Mesenchymal stem cell (in vitro differentiated cells and primary cell): ENCODE results near the gene BTC.

Experiments
- DNase-seq: peaks from one replicate; pipeline ENCODE4 v3.0.0-alpha.2; 2013
- H2AFZ ChIP-seq: one replicate; pipeline ENCODE4 v1.6.1; 2013; ENCODE audit warnings: low read depth, mild to moderate bottlenecking, control low read depth, inconsistent platforms, low read length, moderate library complexity
- H2AK5ac ChIP-seq: 2 replicates; pipeline ENCODE4 v1.6.1; 2013; ENCODE audit warnings: low read length, moderate library complexity, mild to moderate bottlenecking, inconsistent platforms; ENCODE audit not compliant: severe bottlenecking
- H2BK120ac ChIP-seq: one replicate; pipeline ENCODE4 v1.6.1; 2013; ENCODE audit warnings: low read depth, mild to moderate bottlenecking, inconsistent platforms, low read length, moderate library complexity
- H2BK12ac ChIP-seq, 2 experiments: one replicate each; pipeline ENCODE4 v1.6.1; 2013; ENCODE audit warnings: inconsistent platforms in 2 of 2, low read length in 2 of 2, mild to moderate bottlenecking in 2 of 2, moderate library complexity in 2 of 2, control low read depth in 1 of 2
- H2BK15ac ChIP-seq: one replicate; pipeline ENCODE4 v1.6.1; 2013; ENCODE audit warnings: mild to moderate bottlenecking, low read depth, inconsistent platforms; ENCODE audit not compliant: poor library complexity, severe bottlenecking
- H2BK5ac ChIP-seq: 2 replicates; pipeline ENCODE4 v1.6.1; 2013; ENCODE audit warnings: low read depth, mild to moderate bottlenecking, low read length, control low read depth, inconsistent platforms; ENCODE audit not compliant: poor library complexity, severe bottlenecking
- H3K14ac ChIP-seq, 2 experiments: one replicate each; pipeline ENCODE4 v1.6.1; 2013; ENCODE audit warnings: inconsistent platforms in 2 of 2, low read length in 2 of 2, control low read depth in 1 of 2, mild to moderate bottlenecking in 1 of 2, moderate library complexity in 1 of 2
- H3K18ac ChIP-seq, 2 experiments: one replicate each; pipeline ENCODE4 v1.6.1; 2013; ENCODE audit warnings: inconsistent platforms in 2 of 2, low read length in 2 of 2, control low read depth in 1 of 2, low read depth in 1 of 2, mild to moderate bottlenecking in 1 of 2
- H3K23ac ChIP-seq, 2 experiments: one replicate each; pipeline ENCODE4 v1.6.1; 2013; ENCODE audit warnings: inconsistent platforms in 2 of 2, low read length in 2 of 2, mild to moderate bottlenecking in 2 of 2, moderate library complexity in 2 of 2, control low read depth in 1 of 2
- H3K27ac ChIP-seq: 2 replicates; pipeline ENCODE4 v1.5.1; 2013; ENCODE audit warnings: mild to moderate bottlenecking, moderate library complexity, low read length, control low read depth, inconsistent platforms; ENCODE audit not compliant: poor library complexity, severe bottlenecking
- H3K27me3 ChIP-seq, 2 experiments: 2 replicates each; pipeline versions ENCODE4 v1.6.1 to v1.7.0; 2013; ENCODE audit warnings: low read length in 2 of 2, mild to moderate bottlenecking in 2 of 2, moderate library complexity in 2 of 2, control low read depth in 1 of 2, inconsistent platforms in 1 of 2; ENCODE audit not compliant: control insufficient read depth in 1 of 2, insufficient read depth in 1 of 2
- H3K36me3 ChIP-seq, 2 experiments: 2 replicates each; pipeline versions ENCODE4 v1.6.1 to v1.7.0; 2013; ENCODE audit warnings: low read length in 2 of 2, control low read depth in 1 of 2, inconsistent platforms in 1 of 2, low read depth in 1 of 2, mild to moderate bottlenecking in 1 of 2; ENCODE audit not compliant: insufficient read depth in 2 of 2, control insufficient read depth in 1 of 2
- H3K4ac ChIP-seq, 2 experiments: one replicate each; pipeline ENCODE4 v1.6.1; 2013; ENCODE audit warnings: inconsistent platforms in 2 of 2, low read length in 2 of 2, mild to moderate bottlenecking in 2 of 2, moderate library complexity in 2 of 2, control low read depth in 1 of 2, low read depth in 1 of 2
- H3K4me1 ChIP-seq: 2 replicates; pipeline ENCODE4 v1.6.1; 2013; ENCODE audit warnings: low read depth, low read length, control low read depth; ENCODE audit not compliant: control insufficient read depth, insufficient read depth
- H3K4me2 ChIP-seq: 2 replicates; pipeline ENCODE4 v1.6.1; 2013; ENCODE audit warnings: low read length, mild to moderate bottlenecking, inconsistent platforms; ENCODE audit not compliant: poor library complexity, severe bottlenecking
- H3K4me3 ChIP-seq, 2 experiments: 2 replicates each; pipeline versions ENCODE4 v1.5.1 to v1.7.0; 2013; ENCODE audit warnings: low read length in 2 of 2, mild to moderate bottlenecking in 2 of 2, control low read depth in 1 of 2, low read depth in 1 of 2; ENCODE audit not compliant: insufficient read depth in 1 of 2
- H3K79me1 ChIP-seq: replicated peaks from 2 replicates; pipeline ENCODE4 v1.6.1; 2013; ENCODE audit warnings: mild to moderate bottlenecking, control low read depth, low read length, inconsistent platforms; ENCODE audit not compliant: poor library complexity, severe bottlenecking
- H3K9ac ChIP-seq: 2 replicates; pipeline ENCODE4 v1.7.0; 2013; ENCODE audit warnings: mild to moderate bottlenecking, low read length, moderate library complexity
- H3K9me3 ChIP-seq: 2 replicates; pipeline ENCODE4 v1.7.0; 2013; ENCODE audit warnings: mild to moderate bottlenecking, low read length; ENCODE audit not compliant: control insufficient read depth
- H4K8ac ChIP-seq: one replicate; pipeline ENCODE4 v1.6.1; 2013; ENCODE audit warnings: inconsistent platforms, mild to moderate bottlenecking, low read length, moderate library complexity
- H4K91ac ChIP-seq: one replicate; pipeline ENCODE4 v1.6.1; 2013; ENCODE audit warnings: mild to moderate bottlenecking, low read length, inconsistent platforms
- WGBS: methylation state at CpG from one replicate; pipeline ENCODE4 v1.1.7; 2013; ENCODE audit warnings: mixed read lengths; 5-methylcytosine and 5-hydroxymethylcytosine counted together

BTC gene

GRCh38 chr4:74754218-74754617 lies 40.1 kb downstream of the BTC start:
- no peak overlapping the region for H3K4ac ChIP-seq
- H2BK15ac ChIP-seq = no peak overlapping the region
- no peak overlapping the region for H3K18ac ChIP-seq
- peaks cover 0 to 6% of the 10 kb centered on the region in 2 experiments for H3K27me3 ChIP-seq
- H3K14ac ChIP-seq = no peak overlapping the region
- no peak overlapping the region for H2AFZ ChIP-seq
- H2BK12ac ChIP-seq = no peak overlapping the region
- no peak overlapping the region for H4K91ac ChIP-seq
- H3K27ac ChIP-seq = no peak overlapping the region
- no peaks in the 10 kb centered on the region for H3K4me1 ChIP-seq
- H2AK5ac ChIP-seq = no peak overlapping the region
- no peak overlapping the region for H3K4me3 ChIP-seq
- H3K23ac ChIP-seq = no peak overlapping the region
- no peak overlapping the region for H2BK5ac ChIP-seq
- H3K36me3 ChIP-seq = no peaks in the 10 kb centered on the region
- H3K4me2 ChIP-seq = no peak overlapping the region
- H2BK120ac ChIP-seq = no peak overlapping the region
- H3K9me3 ChIP-seq = no peaks in the 10 kb centered on the region
- DNase-seq = no peak
- no peak overlapping the region for H3K9ac ChIP-seq
- no peak overlapping the region for H4K8ac ChIP-seq
- H3K79me1 ChIP-seq = no peaks in the 10 kb centered on the region

- Histone ChIP-seq H3K4me1 (no peaks in the 10 kb centered on the region), H2AFZ (no peak overlapping the region), H3K18ac (no peak overlapping the region), H2AK5ac (no peak overlapping the region), H3K4me3 (no peak overlapping the region), H4K91ac (no peak overlapping the region), H3K14ac (no peak overlapping the region), H3K4ac (no peak overlapping the region), H3K9ac (no peak overlapping the region), H2BK5ac (no peak overlapping the region), H3K36me3 (no peaks in the 10 kb centered on the region), H3K9me3 (no peaks in the 10 kb centered on the region), H2BK12ac (no peak overlapping the region), H3K4me2 (no peak overlapping the region), H3K79me1 (no peaks in the 10 kb centered on the region), H2BK120ac (no peak overlapping the region), H4K8ac (no peak overlapping the region), H3K23ac (no peak overlapping the region), H3K27me3 (peaks cover 0 to 5% of the 10 kb centered on the region in 2 experiments), H3K27ac (no peak overlapping the region), H2BK15ac (no peak overlapping the region)
- DNase-seq = no peak
Observed at GRCh38 chr4:74752798-74753197, 41.5 kb downstream of the BTC start.

GRCh38 chr4:74751856-74752255 lies 42.5 kb downstream of the BTC start:
- no peaks in the 10 kb centered on the region for H3K4me1 ChIP-seq
- DNase-seq = no peak
- no peaks in the 10 kb centered on the region for H3K79me1 ChIP-seq
- H2BK12ac ChIP-seq = no peak overlapping the region
- no peak overlapping the region for H3K27ac ChIP-seq
- H3K14ac ChIP-seq = no peak overlapping the region
- H4K91ac ChIP-seq = no peak overlapping the region
- H3K4ac ChIP-seq = no peak overlapping the region
- no peak overlapping the region for H4K8ac ChIP-seq
- H3K18ac ChIP-seq = no peak overlapping the region
- no peak overlapping the region for H2BK120ac ChIP-seq
- no peaks in the 10 kb centered on the region for H3K36me3 ChIP-seq
- H2AFZ ChIP-seq = no peak overlapping the region
- no peak overlapping the region for H3K23ac ChIP-seq
- H2AK5ac ChIP-seq = no peak overlapping the region
- H3K9ac ChIP-seq = no peak overlapping the region
- H3K4me2 ChIP-seq = no peak overlapping the region
- no peak overlapping the region for H3K4me3 ChIP-seq
- H3K9me3 ChIP-seq = no peaks in the 10 kb centered on the region
- H2BK15ac ChIP-seq = no peak overlapping the region
- H3K27me3 ChIP-seq = no peaks in the 10 kb centered on the region
- no peak overlapping the region for H2BK5ac ChIP-seq
- WGBS = 81% methylated on average over 1 of the region's 1 CpG

GRCh38 chr4:74751247-74751646 lies 43.1 kb downstream of the BTC start:
- no peak overlapping the region for H3K14ac ChIP-seq
- no peak overlapping the region for H3K4me3 ChIP-seq
- no peaks in the 10 kb centered on the region for H3K79me1 ChIP-seq
- H2BK15ac ChIP-seq = no peak overlapping the region
- no peak overlapping the region for H3K18ac ChIP-seq
- no peaks in the 10 kb centered on the region for H3K9me3 ChIP-seq
- no peak overlapping the region for H3K4me2 ChIP-seq
- H2AK5ac ChIP-seq = no peak overlapping the region
- no peak overlapping the region for H4K91ac ChIP-seq
- H2BK12ac ChIP-seq = no peak overlapping the region
- no peaks in the 10 kb centered on the region for H3K36me3 ChIP-seq
- no peak overlapping the region for H3K27ac ChIP-seq
- H2BK5ac ChIP-seq = no peak overlapping the region
- no peak overlapping the region for H3K9ac ChIP-seq
- H2AFZ ChIP-seq = no peak overlapping the region
- WGBS = 80% methylated on average over 5 of the region's 5 CpGs
- no peak overlapping the region for H3K4ac ChIP-seq
- H3K23ac ChIP-seq = no peak overlapping the region
- no peak overlapping the region for H4K8ac ChIP-seq
- no peak for DNase-seq
- H3K27me3 ChIP-seq = no peaks in the 10 kb centered on the region
- H2BK120ac ChIP-seq = no peak overlapping the region
- no peaks in the 10 kb centered on the region for H3K4me1 ChIP-seq
